ENCODE results near the gene C1QTNF9.
"Not testable (repeated sequence)": the region's sequence is repeated elsewhere in the genome, so short reads cannot be mapped to it uniquely, and the experiment has no call there.

GRCh38 chr13:24366315-24366714 lies 56.9 kb downstream of the C1QTNF9 start:
- TF ChIP-seq EZH2, CTCF, EZH2phosphoT487 (IDR thresholded peaks at IDR 0.05): not testable (repeated sequence)
